Vagina (tissue), 2 donors: ENCODE results near the gene ABCB1.

Source experiments
- POLR2AphosphoS5 ChIP-seq, 2 donors: sonication (generic); formaldehyde crosslinking; IDR thresholded peaks; one replicate each; pipeline ENCODE4 v1.9.0; 2017; ENCODE audit warnings: antibody characterized with exemption in 2 of 2, mild to moderate bottlenecking in 2 of 2, low read depth in 1 of 2; ENCODE audit not compliant: insufficient read depth in 1 of 2
- TF ChIP-seq, protein P1 (sequence below), 3 experiments: fragments of 450-650 bp in 2 of 3; fragments of 200-600 bp in 1 of 3; sonication (generic) in 1 of 3; IDR thresholded peaks; one replicate each; pipeline ENCODE4 v1.5.1; 2017 to 2019; ENCODE audit warnings: antibody characterized with exemption in 3 of 3, mild to moderate bottlenecking in 2 of 3, moderate library complexity in 2 of 3

DNA sequence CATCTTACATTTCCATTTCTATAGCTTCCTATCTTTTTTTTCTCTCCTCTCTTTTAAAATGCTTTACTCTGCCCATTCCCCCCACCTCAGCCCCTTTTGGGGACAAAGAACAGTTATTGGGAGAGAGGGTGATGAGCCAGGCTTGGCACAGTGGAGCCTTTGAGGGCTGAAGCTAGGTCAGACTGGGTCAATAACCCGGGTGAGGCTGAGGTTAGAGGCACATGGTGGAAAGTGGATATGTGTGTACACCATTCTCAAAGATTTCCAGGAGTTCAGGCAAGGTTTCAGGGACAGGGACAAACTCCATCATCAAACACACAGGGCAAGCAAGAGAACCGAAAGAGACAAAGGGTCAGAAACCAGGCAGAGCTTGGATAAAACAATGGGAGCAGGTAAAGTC is 136.7 kb downstream of the ABCB1 start:
- no peak for TF ChIP-seq POLR2AphosphoS5 (IDR thresholded peaks at IDR 0.05; ENCODE audit: insufficient read depth in 1 of 2, low read depth in 1 of 2)
- TF ChIP-seq, protein P1, sequence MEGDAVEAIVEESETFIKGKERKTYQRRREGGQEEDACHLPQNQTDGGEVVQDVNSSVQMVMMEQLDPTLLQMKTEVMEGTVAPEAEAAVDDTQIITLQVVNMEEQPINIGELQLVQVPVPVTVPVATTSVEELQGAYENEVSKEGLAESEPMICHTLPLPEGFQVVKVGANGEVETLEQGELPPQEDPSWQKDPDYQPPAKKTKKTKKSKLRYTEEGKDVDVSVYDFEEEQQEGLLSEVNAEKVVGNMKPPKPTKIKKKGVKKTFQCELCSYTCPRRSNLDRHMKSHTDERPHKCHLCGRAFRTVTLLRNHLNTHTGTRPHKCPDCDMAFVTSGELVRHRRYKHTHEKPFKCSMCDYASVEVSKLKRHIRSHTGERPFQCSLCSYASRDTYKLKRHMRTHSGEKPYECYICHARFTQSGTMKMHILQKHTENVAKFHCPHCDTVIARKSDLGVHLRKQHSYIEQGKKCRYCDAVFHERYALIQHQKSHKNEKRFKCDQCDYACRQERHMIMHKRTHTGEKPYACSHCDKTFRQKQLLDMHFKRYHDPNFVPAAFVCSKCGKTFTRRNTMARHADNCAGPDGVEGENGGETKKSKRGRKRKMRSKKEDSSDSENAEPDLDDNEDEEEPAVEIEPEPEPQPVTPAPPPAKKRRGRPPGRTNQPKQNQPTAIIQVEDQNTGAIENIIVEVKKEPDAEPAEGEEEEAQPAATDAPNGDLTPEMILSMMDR (IDR thresholded peaks at IDR 0.05) = no peak
